K562 (cell line): ENCODE results near the gene AARSD1. TPM values are rescaled to one million over a fixed set of nuclear protein-coding genes. Genes with fewer than 3 reads are reported as not detected.

Experiments used
- ARID2 ChIP-seq: fragments of 450-650 bp; IDR thresholded peaks from 2 replicates; pipeline ENCODE4 v1.6.1; 2017; ENCODE audit warnings: antibody characterized with exemption, mild to moderate bottlenecking
- ASH1L ChIP-seq: fragments of 450-650 bp; IDR thresholded peaks from 2 replicates; pipeline ENCODE4 v1.6.1; 2018; ENCODE audit warnings: borderline replicate concordance, mild to moderate bottlenecking, low read depth; ENCODE audit not compliant: partially characterized antibody
- BRD9 ChIP-seq: fragments of 450-650 bp; IDR thresholded peaks from 2 replicates; pipeline ENCODE4 v1.6.1; 2018; ENCODE audit warnings: low read depth; ENCODE audit not compliant: partially characterized antibody
- HDAC8 ChIP-seq: fragments of 450-650 bp; IDR thresholded peaks from 2 replicates; pipeline ENCODE4 v1.6.1; 2016; ENCODE audit warnings: mild to moderate bottlenecking, missing genetic modification characterization, moderate library complexity, missing compliant biosample characterization
- HDGF ChIP-seq: fragments of 450-650 bp; IDR thresholded peaks from 2 replicates; pipeline ENCODE4 v1.6.1; 2016
- HMG20A ChIP-seq: fragments of 450-650 bp; formaldehyde crosslinking; conservative IDR thresholded peaks from 2 replicates; pipeline ENCODE4 v1.4.0; 2020; ENCODE audit warnings: mild to moderate bottlenecking, mixed read lengths
- KAT2B ChIP-seq: IDR thresholded peaks from one replicate; pipeline ENCODE4 v1.6.1; 2012; ENCODE audit warnings: low read depth, mild to moderate bottlenecking, control low read depth, inconsistent platforms, low read length, moderate library complexity
- POLR2H ChIP-seq: IDR thresholded peaks from 2 replicates; pipeline ENCODE4 v1.6.1; 2016; ENCODE audit warnings: missing genetic modification characterization, low read depth, mild to moderate bottlenecking, control low read depth, missing compliant biosample characterization, moderate library complexity
- PTBP1 ChIP-seq: fragments of 200-400 bp; formaldehyde crosslinking; IDR thresholded peaks from 2 replicates; pipeline ENCODE4 v1.6.1; 2017; ENCODE audit warnings: low read depth, low read length
- SNRNP70 ChIP-seq: fragments of 200-400 bp; formaldehyde crosslinking; optimal IDR thresholded peaks from 2 replicates; pipeline ENCODE3; 2017; ENCODE audit warnings: low read depth, low read length
- SP1 ChIP-seq: sonication (generic); formaldehyde crosslinking; IDR thresholded peaks from 2 replicates; pipeline ENCODE4 v1.8.1; 2022; ENCODE audit warnings: mild to moderate bottlenecking, missing genetic modification reagents
- SRSF1 ChIP-seq: fragments of 200-400 bp; formaldehyde crosslinking; IDR thresholded peaks from 2 replicates; pipeline ENCODE4 v1.6.1; 2017; ENCODE audit warnings: mild to moderate bottlenecking, low read depth, low read length, moderate library complexity
- TAF15 ChIP-seq: fragments of 200-400 bp; formaldehyde crosslinking; IDR thresholded peaks from 2 replicates; pipeline ENCODE4 v1.6.1; 2017; ENCODE audit warnings: mild to moderate bottlenecking, low read depth, low read length, moderate library complexity
- ZBTB17 ChIP-seq: fragments of 450-650 bp; formaldehyde crosslinking; IDR thresholded peaks from 2 replicates; pipeline ENCODE4 v1.4.0; 2020; ENCODE audit warnings: mild to moderate bottlenecking
- ZC3H4 ChIP-seq: sonication (generic); formaldehyde crosslinking; IDR thresholded peaks from 2 replicates; pipeline ENCODE4 v1.9.0; 2021; ENCODE audit warnings: missing genetic modification reagents, borderline replicate concordance
- ZNF133 ChIP-seq: fragments of 250-450 bp; sonication (Bioruptor Pico); IDR thresholded peaks from 2 replicates; pipeline ENCODE4 v1.4.0; 2020; ENCODE audit warnings: mild to moderate bottlenecking
- ZNF354B ChIP-seq: fragments of 250-450 bp; sonication (Bioruptor Pico); IDR thresholded peaks from 2 replicates; pipeline ENCODE4 v1.4.0; 2020
- ZNF436 ChIP-seq: fragments of 250-450, 450-650 bp; sonication (Bioruptor Pico); formaldehyde crosslinking; IDR thresholded peaks from 2 replicates; pipeline ENCODE4 v1.7.0; 2020; ENCODE audit warnings: mild to moderate bottlenecking
- polyA plus RNA-seq, 8 experiments: library from polyadenylated mRNA; depleted of rRNA in 4 of 8; stranded (reverse) in 5 of 8; unstranded in 3 of 8; fragments of >200 nt; fragmentation: Nextera tagmentation in 2 of 8; fragmentation: Illumina TruSeq in 1 of 8; extraction: Ambion mirVana in 2 of 8; extraction: Trizol in 1 of 8; gene quantifications; 2 replicates each; pipeline versions ENCODE4 v1.2.1 to v1.2.3, GENCODE V29; 2011 to 2014; ENCODE audit warnings: inconsistent platforms in 1 of 8, missing spikeins in 1 of 8
- total RNA-seq, 7 experiments: library from RNA; depleted of rRNA in 6 of 7; stranded (reverse); fragments of >200 nt in 6 of 7; fragmentation: Illumina TruSeq in 2 of 7; extraction: Trizol in 2 of 7; gene quantifications; 2 replicates each; pipeline versions ENCODE4 v1.2.1 to v1.2.3, GENCODE V29; 2011 to 2021; ENCODE audit warnings: low replicate concordance in 1 of 7
- TF ChIP-seq, protein P1 (sequence below): sonication (generic); formaldehyde crosslinking; IDR thresholded peaks from 2 replicates; pipeline ENCODE4 v1.8.1; 2022; ENCODE audit warnings: missing genetic modification reagents
- TF ChIP-seq, protein P2 (sequence below): sonication (generic); formaldehyde crosslinking; IDR thresholded peaks from 2 replicates; pipeline ENCODE4 v1.8.0; 2022; ENCODE audit warnings: mild to moderate bottlenecking, missing genetic modification reagents

Gene AARSD1
- total and polyA plus RNA-seq, 9 of the 15 experiments (the other 6 are each of a cell fraction or from before 2014, with no cell fraction given): 51.7 to 98.5 (median 68.6) TPM

DNA sequence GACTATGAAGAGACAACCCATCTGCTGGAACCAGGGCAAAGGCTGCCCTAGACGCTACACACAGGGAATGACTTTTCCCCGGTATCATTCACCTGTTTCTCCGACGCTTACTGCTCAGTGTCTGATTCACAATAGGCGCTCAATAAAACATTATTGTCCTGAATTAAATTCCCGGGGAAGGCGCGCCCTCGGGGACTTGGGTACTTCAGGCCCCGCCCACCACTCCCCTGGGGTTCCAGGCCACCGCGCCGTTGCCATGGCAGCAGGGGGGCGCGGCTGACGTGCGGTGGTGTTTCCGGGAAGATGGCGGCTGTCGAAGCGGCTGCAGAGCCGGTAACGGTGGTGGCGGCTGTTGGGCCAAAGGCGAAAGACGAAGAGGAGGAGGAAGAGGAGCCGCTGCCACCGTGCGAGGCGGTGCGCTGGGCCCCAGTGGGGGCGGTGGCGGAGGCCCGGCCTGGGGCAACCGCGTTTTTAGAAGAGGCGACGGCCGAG lies 16.1 kb upstream of the AARSD1 start, which contains the start of gene RUNDC1 (continued):
- TF ChIP-seq, protein P1, sequence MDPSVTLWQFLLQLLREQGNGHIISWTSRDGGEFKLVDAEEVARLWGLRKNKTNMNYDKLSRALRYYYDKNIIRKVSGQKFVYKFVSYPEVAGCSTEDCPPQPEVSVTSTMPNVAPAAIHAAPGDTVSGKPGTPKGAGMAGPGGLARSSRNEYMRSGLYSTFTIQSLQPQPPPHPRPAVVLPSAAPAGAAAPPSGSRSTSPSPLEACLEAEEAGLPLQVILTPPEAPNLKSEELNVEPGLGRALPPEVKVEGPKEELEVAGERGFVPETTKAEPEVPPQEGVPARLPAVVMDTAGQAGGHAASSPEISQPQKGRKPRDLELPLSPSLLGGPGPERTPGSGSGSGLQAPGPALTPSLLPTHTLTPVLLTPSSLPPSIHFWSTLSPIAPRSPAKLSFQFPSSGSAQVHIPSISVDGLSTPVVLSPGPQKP (CRISPR knock-in tag): no peak
- no peak for TF ChIP-seq SRSF1
- no peak for TF ChIP-seq ZNF436
- TF ChIP-seq HDGF: no peak
- TF ChIP-seq ARID2: no peak
- TF ChIP-seq ZNF133 (CRISPR knock-in tag): no peak
- no peak for TF ChIP-seq HDAC8
- no peak for TF ChIP-seq ZC3H4 (CRISPR knock-in tag)
- peak; percentile 23; the same call in 1 of the 2 replicates for TF ChIP-seq POLR2H
- TF ChIP-seq HMG20A (CRISPR knock-in tag): no peak
- no peak for TF ChIP-seq BRD9
- TF ChIP-seq ZBTB17: 0 out of 2 replicates have a peak, but pooled peaks have one; percentile 10
- no peak for TF ChIP-seq TAF15
- TF ChIP-seq ASH1L: no peak
- TF ChIP-seq KAT2B: no peak
- TF ChIP-seq, protein P2, sequence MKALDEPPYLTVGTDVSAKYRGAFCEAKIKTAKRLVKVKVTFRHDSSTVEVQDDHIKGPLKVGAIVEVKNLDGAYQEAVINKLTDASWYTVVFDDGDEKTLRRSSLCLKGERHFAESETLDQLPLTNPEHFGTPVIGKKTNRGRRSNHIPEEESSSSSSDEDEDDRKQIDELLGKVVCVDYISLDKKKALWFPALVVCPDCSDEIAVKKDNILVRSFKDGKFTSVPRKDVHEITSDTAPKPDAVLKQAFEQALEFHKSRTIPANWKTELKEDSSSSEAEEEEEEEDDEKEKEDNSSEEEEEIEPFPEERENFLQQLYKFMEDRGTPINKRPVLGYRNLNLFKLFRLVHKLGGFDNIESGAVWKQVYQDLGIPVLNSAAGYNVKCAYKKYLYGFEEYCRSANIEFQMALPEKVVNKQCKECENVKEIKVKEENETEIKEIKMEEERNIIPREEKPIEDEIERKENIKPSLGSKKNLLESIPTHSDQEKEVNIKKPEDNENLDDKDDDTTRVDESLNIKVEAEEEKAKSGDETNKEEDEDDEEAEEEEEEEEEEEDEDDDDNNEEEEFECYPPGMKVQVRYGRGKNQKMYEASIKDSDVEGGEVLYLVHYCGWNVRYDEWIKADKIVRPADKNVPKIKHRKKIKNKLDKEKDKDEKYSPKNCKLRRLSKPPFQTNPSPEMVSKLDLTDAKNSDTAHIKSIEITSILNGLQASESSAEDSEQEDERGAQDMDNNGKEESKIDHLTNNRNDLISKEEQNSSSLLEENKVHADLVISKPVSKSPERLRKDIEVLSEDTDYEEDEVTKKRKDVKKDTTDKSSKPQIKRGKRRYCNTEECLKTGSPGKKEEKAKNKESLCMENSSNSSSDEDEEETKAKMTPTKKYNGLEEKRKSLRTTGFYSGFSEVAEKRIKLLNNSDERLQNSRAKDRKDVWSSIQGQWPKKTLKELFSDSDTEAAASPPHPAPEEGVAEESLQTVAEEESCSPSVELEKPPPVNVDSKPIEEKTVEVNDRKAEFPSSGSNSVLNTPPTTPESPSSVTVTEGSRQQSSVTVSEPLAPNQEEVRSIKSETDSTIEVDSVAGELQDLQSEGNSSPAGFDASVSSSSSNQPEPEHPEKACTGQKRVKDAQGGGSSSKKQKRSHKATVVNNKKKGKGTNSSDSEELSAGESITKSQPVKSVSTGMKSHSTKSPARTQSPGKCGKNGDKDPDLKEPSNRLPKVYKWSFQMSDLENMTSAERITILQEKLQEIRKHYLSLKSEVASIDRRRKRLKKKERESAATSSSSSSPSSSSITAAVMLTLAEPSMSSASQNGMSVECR (CRISPR knock-in tag): peak; percentile 71
- TF ChIP-seq SNRNP70: no peak
- no peak; the same call in 1 of the 2 replicates for TF ChIP-seq SP1
- TF ChIP-seq ZNF354B: no peak
- no peak for TF ChIP-seq PTBP1
